HL-60 (cell line): ENCODE data around the gene LANCL2.

Source experiments
- DNase-seq, 2 experiments: peaks; one replicate each; pipeline ENCODE4 v3.0.0-alpha.2; 2010 to 2020; ENCODE audit warnings: low read depth in 1 of 2, low spot score in 1 of 2
- H3K27ac ChIP-seq: fragments of 250-450 bp; sonication (Bioruptor Pico); replicated peaks from 2 replicates; pipeline ENCODE4 v1.5.1; 2020; ENCODE audit warnings: mild to moderate bottlenecking, moderate library complexity
- H3K27me3 ChIP-seq: fragments of 250-450 bp; sonication (Bioruptor Pico); 2 replicates; pipeline ENCODE4 v1.5.1; 2021; ENCODE audit warnings: mild to moderate bottlenecking, moderate library complexity; ENCODE audit not compliant: insufficient read depth, poor library complexity, severe bottlenecking
- H3K4me3 ChIP-seq: replicated peaks from 2 replicates; pipeline ENCODE4 v1.5.1; 2011; ENCODE audit warnings: mild to moderate bottlenecking, control low read depth, low read length; ENCODE audit not compliant: insufficient read depth
- CTCF ChIP-seq: IDR thresholded peaks from one replicate; pipeline ENCODE4 v1.5.1; 2011; ENCODE audit warnings: low read length, control low read depth, inconsistent platforms; ENCODE audit not compliant: insufficient read depth
- GABPA ChIP-seq: IDR thresholded peaks from 2 replicates; pipeline ENCODE4 v1.6.1; 2012; ENCODE audit warnings: low read depth
- POLR2AphosphoS5 ChIP-seq: IDR thresholded peaks from 2 replicates; pipeline ENCODE4 v1.6.1; 2012; ENCODE audit warnings: low read depth
- REST ChIP-seq: IDR thresholded peaks from 2 replicates; pipeline ENCODE4 v1.6.1; 2012; ENCODE audit warnings: low read depth; ENCODE audit not compliant: insufficient replicate concordance
- SPI1 ChIP-seq: IDR thresholded peaks from 2 replicates; pipeline ENCODE4 v1.6.1; 2012; ENCODE audit warnings: low read depth, mild to moderate bottlenecking, borderline replicate concordance

Gene LANCL2

GRCh38 chr7:55382251-55382650 lies 17.1 kb downstream of the LANCL2 start:
- Histone ChIP-seq H3K4me3 (no peak overlapping the region), H3K27ac (no peak overlapping the region), H3K27me3 (no peaks in the 10 kb centered on the region)
- DNase-seq, result no peak
- TF ChIP-seq GABPA (no peak), CTCF (no peak), POLR2AphosphoS5 (no peak), SPI1 (no peak)

- Histone ChIP-seq H3K4me3 (no peak overlapping the region), H3K27ac (no peak overlapping the region), H3K27me3 (no peaks in the 10 kb centered on the region)
- TF ChIP-seq POLR2AphosphoS5, result no peak
- no peak for TF ChIP-seq GABPA
- no peak for TF ChIP-seq CTCF
- no peak for TF ChIP-seq SPI1
- no peak for TF ChIP-seq REST
- DNase-seq, result no peak
Observed at GRCh38 chr7:55386541-55386940, 21.4 kb downstream of the LANCL2 start.

GRCh38 chr7:55387062-55387965 lies 22.2 kb downstream of the LANCL2 start:
- Histone ChIP-seq H3K4me3 (no peak overlapping the region), H3K27ac (no peak overlapping the region), H3K27me3 (no peaks in the 10 kb centered on the region)
- DNase-seq, result no peak
- TF ChIP-seq REST (no peak), SPI1 (no peak), POLR2AphosphoS5 (no peak), CTCF (no peak), GABPA (no peak)
